Keratinocyte (primary cell): ENCODE data around the gene SOX5.

Experiments used
- CTCF ChIP-seq, 3 experiments: IDR thresholded peaks in 1 of 3; conservative IDR thresholded peaks in 1 of 3; optimal IDR thresholded peaks in 1 of 3; 2 replicates in 2 of 3; 3 replicates in 1 of 3; pipeline versions ENCODE3 to v1.5.1; 2011; ENCODE audit warnings: low read length in 3 of 3, mild to moderate bottlenecking in 3 of 3, moderate library complexity in 2 of 3, control low read depth in 1 of 3, inconsistent platforms in 1 of 3; ENCODE audit not compliant: insufficient read depth in 2 of 3; ENCODE audit errors: extremely low read depth in 1 of 3
- EZH2 ChIP-seq: IDR thresholded peaks from one replicate; pipeline ENCODE4 v1.6.1; 2012; ENCODE audit warnings: inconsistent platforms, mild to moderate bottlenecking, low read length, moderate library complexity

- TF ChIP-seq CTCF (optimal IDR thresholded peaks at IDR 0.05 in 1 of 3, IDR thresholded peaks at IDR 0.05 in 1 of 3, conservative IDR thresholded peaks at IDR 0.05 in 1 of 3; ENCODE audit: extremely low read depth in 1 of 3, insufficient read depth in 2 of 3, low read length in 3 of 3) (no peak), EZH2 (no peak)
Measured at GRCh38 chr12:23581913-23582312, 367.6 kb downstream of the SOX5 start.
